Stimulated activated CD8-positive, alpha-beta memory T cell treated with anti-CD3 and anti-CD28 coated beads, Interleukin-7, amount 100 ng/mL, for 24 hours (primary cell): Measurements from ENCODE around the gene PRAMEF1.
"Not testable (repeated sequence)": the region's sequence is repeated elsewhere in the genome, so short reads cannot be mapped to it uniquely, and the experiment has no call there.

Source experiments
- DNase-seq: peaks from one replicate; pipeline ENCODE4 v3.0.0-alpha.2; 2020; ENCODE audit warnings: low read depth

PRAMEF1 gene

DNA sequence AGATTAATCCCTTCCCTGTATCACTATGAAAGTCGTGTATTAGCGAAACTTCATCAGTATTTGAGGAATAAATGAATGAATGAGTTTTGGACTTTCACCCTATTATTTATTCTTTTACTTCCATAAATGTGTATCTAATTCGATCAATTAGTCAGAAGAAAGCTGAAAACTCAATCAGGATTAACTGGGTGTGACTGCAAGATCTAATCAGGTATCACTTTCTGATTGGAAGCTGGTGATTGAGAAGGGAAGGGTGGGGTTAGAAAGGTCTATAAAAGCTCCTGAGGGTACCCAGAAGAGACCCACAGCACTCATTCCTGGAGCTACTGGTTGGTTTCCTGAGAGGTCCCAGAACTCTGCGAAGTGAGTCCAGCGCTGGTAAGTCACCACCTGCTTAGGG, at the start of gene PRAMEF1:
Gene PRAMEF1, plus strand, starts transcription at position 301 of the 400 bp plus-strand sequence. CDS start 1,831 bp downstream, outside the sequence.
- not testable (repeated sequence) for DNase-seq

DNA sequence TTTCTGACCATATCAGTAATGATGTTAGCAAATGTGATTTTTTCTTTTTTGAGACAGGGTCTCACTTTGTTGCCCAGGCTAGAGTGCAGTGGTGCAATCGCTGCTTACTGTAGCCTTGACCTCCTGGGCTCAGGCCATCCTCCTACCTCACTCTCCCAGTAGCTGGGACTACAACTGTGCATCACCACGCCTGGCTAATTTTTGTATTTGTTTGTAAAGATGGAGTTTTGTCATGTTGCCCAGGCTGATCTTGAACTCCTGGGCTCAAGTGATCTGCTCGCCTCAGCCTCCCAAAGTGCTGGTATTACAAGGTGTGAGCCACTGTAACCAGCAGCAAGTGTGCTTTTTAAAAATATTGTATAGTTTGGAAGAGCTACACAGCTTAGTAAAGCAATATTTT, 49.3 kb upstream of the PRAMEF1 start:
- DNase-seq: no peak

DNA sequence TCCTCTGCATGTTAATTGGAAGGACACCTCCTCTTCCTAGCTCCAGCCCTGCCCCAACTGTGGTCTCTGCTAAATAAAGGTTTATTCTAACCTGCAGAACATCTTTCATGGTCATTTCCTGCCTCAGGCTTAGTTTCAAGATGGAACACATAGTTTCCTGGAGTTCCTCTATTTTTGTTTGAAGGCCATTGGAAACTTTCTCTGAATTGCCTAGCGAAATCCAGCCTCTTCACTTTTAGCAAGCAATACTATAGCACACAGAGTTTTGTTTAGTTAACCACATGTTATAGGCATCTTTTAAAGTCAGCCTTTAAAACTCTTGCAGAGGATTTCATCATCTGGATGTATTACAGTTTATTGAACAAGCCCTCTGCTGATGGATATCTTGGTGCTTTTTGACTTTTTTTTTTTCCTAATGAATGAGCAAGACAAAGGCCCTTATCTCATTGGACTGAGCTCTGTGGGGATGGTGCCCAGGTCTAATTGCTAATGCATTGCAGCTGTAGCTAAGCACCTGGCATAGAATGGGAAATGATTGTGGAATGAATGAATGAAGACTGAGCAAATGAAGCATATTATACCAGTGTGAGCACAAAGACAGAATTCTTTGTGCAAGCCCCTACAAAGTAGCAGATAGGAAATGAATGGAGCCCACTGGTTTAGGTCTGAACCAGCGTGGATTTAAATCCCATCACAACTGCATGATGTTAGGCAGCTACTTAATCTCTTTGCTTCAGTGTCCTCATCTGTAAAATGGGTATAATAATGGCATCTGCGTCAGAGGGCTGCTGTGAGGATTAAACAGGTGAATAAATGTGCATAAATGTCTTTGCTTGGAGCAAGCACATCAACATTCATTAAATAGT, 45.8 kb upstream of the PRAMEF1 start:
- DNase-seq: no peak

- no peak for DNase-seq
Measured at GRCh38 chr1:12745992-12746323, 45.2 kb upstream of the PRAMEF1 start, which contains the start of gene CFAP107. TSS of gene CFAP107 (plus strand) at chr1:12746200. CDS start at chr1:12746431, 231 bp downstream.

GRCh38 chr1:12748778-12749355, 42.3 kb upstream of the PRAMEF1 start:
- no peak for DNase-seq

DNA sequence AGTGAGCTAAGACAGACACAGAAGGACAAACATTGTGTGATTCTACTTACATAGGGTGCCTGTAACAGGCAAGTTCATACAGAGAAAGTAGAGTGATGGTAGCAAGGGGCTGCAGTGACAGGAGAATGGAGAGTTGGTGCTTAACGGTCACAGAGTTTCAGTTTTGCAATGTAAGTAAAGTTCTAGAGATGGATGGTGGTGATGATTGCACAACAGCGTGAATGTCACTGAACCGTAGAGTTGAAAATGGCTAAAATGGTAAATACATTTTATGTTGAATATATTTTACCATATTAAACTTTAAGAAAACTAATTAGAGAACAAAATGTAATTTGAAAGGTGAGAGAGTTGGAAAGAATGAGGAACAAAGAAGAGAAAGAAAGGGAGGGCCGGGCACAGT, 36.5 kb upstream of the PRAMEF1 start:
- DNase-seq: no peak

GRCh38 chr1:12756273-12756672, 34.9 kb upstream of the PRAMEF1 start:
- DNase-seq: no peak

GRCh38 chr1:12756768-12757413, 34.3 kb upstream of the PRAMEF1 start:
- no peak for DNase-seq

DNA sequence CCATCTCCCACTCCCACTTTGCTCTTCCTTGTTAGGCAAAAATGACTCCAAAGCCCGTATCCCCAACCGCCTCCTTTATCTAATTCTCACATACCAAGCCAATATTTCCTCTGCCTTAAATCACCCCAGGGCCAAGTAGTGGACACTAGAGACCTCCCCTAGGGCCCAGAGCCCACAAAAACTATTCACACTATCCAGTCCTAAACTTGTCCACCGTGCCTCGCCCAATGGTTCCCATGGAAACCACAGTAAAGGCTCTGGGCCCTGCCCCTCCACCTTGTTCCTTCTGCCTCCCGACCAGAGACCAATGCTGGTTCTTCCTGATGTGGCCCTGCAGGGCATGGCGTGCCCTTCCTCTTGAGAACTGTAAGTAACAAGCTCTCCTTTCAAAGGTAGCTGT, 33.4 kb upstream of the PRAMEF1 start:
- DNase-seq: no peak

GRCh38 chr1:12760256-12760795, 30.9 kb upstream of the PRAMEF1 start:
- no peak for DNase-seq

- no peak for DNase-seq
Measured at GRCh38 chr1:12761781-12762180, 29.4 kb upstream of the PRAMEF1 start.

- no peak for DNase-seq
Measured at GRCh38 chr1:12762766-12763165, 28.4 kb upstream of the PRAMEF1 start.

DNA sequence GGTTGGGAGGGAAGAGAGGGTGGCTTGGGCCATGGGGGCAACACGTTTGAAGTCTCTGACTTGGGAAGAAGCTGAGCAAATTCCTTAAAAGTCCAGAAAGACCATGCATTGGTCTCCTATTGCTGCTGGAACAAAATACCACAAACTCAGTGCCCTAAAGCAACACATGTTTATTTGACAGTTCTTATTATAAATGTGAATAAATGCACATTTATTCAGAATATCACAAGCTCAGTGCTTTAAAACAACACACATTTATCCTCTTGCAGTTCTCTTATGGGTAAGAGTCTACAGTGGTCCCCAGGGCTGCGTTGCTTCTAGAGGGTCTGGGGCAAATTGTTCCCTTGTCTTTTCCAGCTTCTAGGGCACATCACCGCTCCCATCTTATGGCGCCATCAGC, 27.7 kb upstream of the PRAMEF1 start:
- no peak for DNase-seq

DNA sequence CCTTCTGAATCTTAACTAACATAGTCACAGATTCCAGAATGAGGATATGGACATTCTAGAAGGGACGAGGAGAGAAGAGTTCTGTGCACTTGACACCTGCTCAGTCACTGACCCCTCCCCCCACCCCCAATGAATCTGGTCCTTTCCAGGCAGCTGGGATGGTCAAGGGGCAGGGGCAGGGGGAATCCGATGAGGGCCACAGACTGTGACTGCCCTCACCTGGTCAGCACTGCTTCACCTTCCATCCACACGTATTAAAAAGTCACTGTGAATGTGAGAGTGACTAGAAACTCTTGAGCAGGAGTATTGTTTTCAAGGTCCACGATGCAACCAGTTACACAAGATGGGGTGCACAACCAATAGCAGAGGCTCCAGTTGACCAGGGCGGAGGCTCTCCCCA, 27.2 kb upstream of the PRAMEF1 start:
- no peak for DNase-seq

DNA sequence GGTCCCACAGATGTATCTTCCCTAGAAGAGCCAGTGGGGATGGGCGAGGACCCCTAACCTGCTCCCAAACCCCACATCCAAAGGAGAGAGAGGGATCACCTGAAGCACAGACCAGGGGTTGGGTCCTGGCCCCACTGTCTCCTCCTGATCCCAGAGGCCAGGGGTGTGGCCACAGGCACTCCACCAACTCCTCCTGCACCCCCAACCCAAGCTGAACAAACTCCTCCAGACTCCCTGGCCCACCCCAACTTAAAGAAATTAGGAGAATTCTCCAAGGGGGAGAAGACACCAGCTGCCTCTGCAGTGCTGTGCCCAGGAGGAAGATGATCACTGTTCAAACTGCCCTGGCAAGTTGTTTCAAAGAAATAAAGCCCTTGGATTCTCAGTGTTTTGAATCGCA, 22.2 kb upstream of the PRAMEF1 start:
- no peak for DNase-seq

GRCh38 chr1:12769976-12770505, 21.2 kb upstream of the PRAMEF1 start:
- no peak for DNase-seq

- no peak for DNase-seq
Measured at GRCh38 chr1:12770620-12771019, 20.6 kb upstream of the PRAMEF1 start.

- DNase-seq: no peak
Measured at GRCh38 chr1:12771186-12771585, 20.0 kb upstream of the PRAMEF1 start.

- no peak for DNase-seq
Measured at GRCh38 chr1:12772520-12772919, 18.7 kb upstream of the PRAMEF1 start.

DNA sequence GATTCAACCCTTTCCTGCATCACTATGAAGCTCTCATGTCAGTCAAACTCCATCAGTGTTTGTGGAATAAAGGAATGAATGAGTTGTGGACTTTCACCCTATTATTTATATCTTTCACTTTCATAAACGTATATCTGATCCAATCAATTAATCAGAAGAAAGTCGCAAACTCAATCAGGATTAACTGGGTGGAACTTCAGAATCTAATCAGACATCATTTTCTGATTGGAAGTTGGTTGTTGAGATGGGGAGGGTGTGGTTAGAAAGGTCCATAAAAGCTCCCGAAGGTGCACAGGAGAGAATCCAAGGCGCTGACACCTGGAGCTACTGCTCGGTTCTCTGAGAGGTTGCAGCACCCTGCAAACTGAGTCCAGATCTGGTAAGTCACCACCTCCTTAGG, 17.8 kb upstream of the PRAMEF1 start, which contains the start of gene PRAMEF12:
Gene PRAMEF12, plus strand, starts transcription at position 301 of the 400 bp plus-strand sequence. CDS start 1,130 bp downstream, outside the sequence.
- DNase-seq: no peak

GRCh38 chr1:12774801-12775345, 16.3 kb upstream of the PRAMEF1 start:
- DNase-seq: no peak

DNA sequence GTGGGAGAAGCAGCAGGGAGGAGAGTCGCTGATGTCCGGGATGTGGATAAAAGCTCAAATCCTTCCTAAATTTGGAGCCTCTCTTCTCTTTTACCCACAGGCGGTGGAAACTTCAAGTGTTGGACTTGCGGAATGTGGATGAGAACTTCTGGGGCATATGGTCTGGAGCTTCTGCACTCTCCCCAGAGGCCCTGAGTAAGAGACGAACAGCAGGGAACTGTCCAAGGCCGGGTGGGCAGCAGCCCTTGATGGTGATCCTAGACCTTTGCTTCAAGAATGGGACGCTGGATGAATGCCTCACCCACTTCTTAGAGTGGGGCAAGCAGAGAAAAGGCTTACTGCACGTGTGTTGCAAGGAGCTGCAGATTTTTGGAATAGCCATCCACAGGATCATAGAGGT, 15.8 kb upstream of the PRAMEF1 start:
- no peak for DNase-seq
